SIG-M5 (cell line): Measurements from ENCODE around the gene RPLP1.

Experiments
- DNase-seq: peaks from one replicate; lab custom pipeline; 2025; lab: John Stamatoyannopoulos, UW

RPLP1 gene

GRCh38 chr15:69452692-69453521 lies at the start of gene RPLP1:
Gene RPLP1 (plus strand): TSS chr15:69452818. CDS start chr15:69452949, 131 bp downstream.
- peak; percentile 80 for DNase-seq

- no peak for DNase-seq
These were observed 49.0 kb upstream of the RPLP1 start for GRCh38 chr15:69403594-69403993.

- no peak for DNase-seq
These were observed 47.5 kb upstream of the RPLP1 start for GRCh38 chr15:69405110-69405509.

GRCh38 chr15:69407719-69408400 lies 44.8 kb upstream of the RPLP1 start:
- DNase-seq: no peak

DNA sequence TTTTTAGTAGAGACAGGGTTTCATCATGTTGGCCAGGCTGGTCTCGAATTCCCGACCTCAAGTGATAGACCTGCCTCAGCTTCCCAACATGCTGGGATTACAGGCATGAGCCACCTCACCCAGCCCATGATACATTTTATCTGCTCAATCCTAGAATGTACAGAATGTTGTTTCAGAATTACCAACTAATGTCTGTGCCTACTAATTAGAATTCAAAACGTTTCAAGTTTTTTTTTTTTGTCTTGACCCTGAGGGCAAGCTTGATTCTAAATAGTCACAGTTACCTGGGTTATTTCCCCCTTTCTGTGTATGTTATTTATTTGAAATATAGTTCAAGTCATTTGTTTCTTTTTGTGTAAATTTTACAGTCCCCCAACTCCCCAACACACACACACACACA lies 43.8 kb upstream of the RPLP1 start:
- DNase-seq: no peak

DNA sequence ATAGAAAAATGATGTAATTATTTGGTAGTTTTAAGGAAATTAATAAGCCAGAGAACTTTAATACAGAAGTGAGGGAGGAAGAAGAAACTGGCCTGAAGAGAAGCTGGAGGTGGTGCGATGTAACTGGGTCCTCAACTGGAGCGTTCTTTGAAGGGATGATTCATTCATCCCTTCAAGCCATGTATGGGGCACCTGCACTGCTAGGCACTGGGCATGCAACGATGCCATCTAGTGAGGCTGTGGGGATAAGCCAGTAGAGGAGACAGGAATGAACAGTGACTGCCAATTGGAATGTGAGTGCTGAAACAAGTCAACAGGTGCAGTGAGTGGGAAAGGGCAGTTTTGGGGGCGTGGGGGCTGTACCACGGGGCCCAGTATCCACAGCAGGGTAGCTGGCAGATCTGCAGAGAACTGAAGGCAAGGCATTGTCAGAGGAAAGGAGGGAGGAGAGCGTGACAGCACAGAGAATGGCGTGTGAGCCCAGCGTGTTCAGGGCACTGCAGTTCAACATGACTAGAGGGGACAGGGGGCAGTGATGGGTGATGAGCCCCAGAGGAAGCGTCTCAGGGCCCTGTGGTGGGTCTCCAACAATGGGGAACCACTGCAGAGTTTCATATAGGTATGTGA lies 42.3 kb upstream of the RPLP1 start:
- no peak for DNase-seq

- DNase-seq: no peak
These were observed 40.3 kb upstream of the RPLP1 start for GRCh38 chr15:69412274-69412673.

GRCh38 chr15:69412701-69413100 lies 39.9 kb upstream of the RPLP1 start:
- DNase-seq: no peak

GRCh38 chr15:69413822-69414700 lies 38.6 kb upstream of the RPLP1 start, which contains the start of gene KIF23:
Gene KIF23 (plus strand): TSS chr15:69414349. CDS start chr15:69414466, 117 bp downstream.
- DNase-seq: peak; percentile 77

DNA sequence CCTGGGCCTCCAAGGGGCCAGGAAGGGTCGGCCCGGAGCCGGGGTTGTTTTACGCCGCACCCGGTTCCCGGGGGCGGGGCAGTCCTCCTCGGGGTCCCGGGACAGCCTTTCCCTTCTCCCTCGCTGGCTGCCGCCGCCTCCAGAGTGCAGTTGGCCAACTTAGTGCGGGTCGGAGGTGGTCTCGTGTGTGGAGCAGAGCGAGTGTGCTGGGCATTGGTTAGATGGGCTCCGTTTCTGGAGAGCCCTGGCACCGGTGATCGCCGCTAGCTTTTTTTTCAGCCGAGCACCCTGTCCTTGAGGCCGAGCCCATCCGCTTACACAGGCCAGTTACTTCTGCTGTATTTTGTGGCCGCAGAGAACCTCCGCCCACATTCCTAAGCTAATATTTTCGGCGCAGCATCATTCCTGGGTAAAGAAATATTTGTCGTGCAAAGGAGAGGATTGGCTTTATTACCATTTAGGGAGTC lies 37.9 kb upstream of the RPLP1 start:
- DNase-seq: no peak

- no peak for DNase-seq
These were observed 37.2 kb upstream of the RPLP1 start for GRCh38 chr15:69415381-69415780.

DNA sequence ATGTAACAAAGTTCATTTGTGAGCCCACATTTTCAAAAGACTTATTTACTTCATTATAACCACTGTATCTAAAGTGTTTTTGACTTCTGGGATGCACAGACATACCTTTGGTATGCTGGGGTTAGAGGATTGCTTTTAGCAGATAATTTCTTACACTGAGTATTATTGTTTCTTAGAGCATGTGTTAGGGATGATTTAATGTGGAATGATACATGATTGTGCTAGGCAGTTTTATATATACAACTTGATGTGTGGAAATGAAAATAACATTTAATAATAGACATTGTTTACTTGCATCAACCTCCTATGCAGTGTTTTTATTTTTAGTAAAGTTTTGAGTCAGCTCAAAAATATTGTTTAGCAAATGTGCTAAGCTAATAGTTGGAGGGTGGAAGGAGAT lies 35.0 kb upstream of the RPLP1 start:
- no peak for DNase-seq

- DNase-seq: no peak
These were observed 31.1 kb upstream of the RPLP1 start for GRCh38 chr15:69421498-69421897.

GRCh38 chr15:69422336-69422895 lies 30.2 kb upstream of the RPLP1 start:
- DNase-seq: no peak

DNA sequence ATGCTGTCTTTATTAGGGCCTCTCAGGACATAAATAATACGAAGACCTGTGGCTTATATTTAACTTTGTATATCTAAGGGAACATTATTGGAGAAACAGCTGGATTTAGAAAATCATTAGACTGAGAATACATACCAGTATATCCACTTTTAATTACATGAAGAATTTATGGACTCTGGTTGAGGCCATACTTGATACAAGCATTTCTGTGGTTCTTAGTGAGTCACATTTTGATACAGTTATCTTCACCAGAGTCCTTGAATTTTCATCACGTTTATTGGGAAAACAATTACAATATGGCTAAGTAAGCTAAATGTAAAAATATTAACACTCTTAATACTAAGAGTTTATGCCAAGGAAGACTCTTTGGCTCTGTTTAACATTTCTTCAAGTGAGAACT lies 28.6 kb upstream of the RPLP1 start:
- no peak for DNase-seq

GRCh38 chr15:69424748-69425413 lies 27.7 kb upstream of the RPLP1 start:
- DNase-seq: no peak

DNA sequence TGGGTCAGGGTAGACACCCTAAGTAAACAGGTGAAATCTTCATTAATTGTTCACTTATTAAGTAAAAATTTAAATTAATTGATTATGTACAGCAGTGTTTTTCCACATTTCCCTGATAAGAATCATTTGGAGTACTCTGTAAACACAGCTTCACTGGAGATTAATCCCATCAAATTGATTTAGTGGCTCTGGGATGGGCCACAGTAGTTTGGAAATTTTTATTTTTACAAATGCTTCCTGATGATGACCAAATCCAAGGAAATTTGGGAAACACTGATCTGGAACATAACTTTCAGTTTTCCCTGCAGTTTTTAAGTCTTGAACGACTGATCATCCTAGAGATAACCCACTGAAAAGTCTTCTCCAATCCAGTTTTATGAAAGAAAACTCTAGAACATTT lies 18.8 kb upstream of the RPLP1 start:
- no peak for DNase-seq

GRCh38 chr15:69434238-69434637 lies 18.4 kb upstream of the RPLP1 start:
- no peak for DNase-seq

DNA sequence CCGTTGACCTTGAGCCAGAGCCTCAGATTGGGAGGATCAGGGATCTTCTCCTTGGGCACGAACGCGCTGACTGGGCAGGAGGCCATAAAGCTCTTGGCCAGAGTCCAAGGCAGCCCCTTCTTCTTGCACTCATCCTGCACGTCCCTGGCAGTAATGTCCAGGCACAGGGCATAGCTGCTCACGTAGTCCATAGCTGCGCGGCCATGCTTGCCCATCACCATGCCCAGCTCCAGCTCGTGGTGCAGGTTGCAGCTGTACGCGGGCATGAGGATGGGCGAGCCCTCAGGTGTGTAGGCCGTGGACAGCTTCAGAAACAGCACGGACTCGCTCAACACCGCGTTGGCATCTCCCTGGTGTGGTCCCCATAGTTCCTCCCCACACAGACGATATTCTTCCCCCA lies 17.9 kb upstream of the RPLP1 start:
- DNase-seq: no peak

GRCh38 chr15:69435985-69436384 lies 16.6 kb upstream of the RPLP1 start:
- DNase-seq: no peak

- no peak for DNase-seq
These were observed 15.7 kb upstream of the RPLP1 start for GRCh38 chr15:69436951-69437350.
